Measurements from ENCODE around the gene TRAM2. TPM values are rescaled to one million over a fixed set of nuclear protein-coding genes. Genes with fewer than 3 reads are reported as not detected.

Gene TRAM2
- total and polyA plus RNA-seq, 10 of the 15 experiments (the other 5 are each of a cell fraction or from before 2014, with no cell fraction given), result 2.5 to 15.0 (median 11.0) TPM

- WGBS (ENCODE audit: insufficient coverage, insufficient replicate concordance, low lambda C conversion rate, missing lambda C conversion rate), result 4% methylated on average over 1 of the region's 1 CpG
- in situ Hi-C loops (cut with MboI), result no loop called here
Measured at GRCh38 chr6:52543262-52543661, 33.6 kb downstream of the TRAM2 start.

More at GRCh38 chr6:52543262-52543661, 33.6 kb downstream of the TRAM2 start:
- DNase-seq (ENCODE audit: low read depth, low spot score) (no peak), FAIRE-seq (no peak), ATAC-seq (no peak)
- H3K9ac ChIP-seq (ENCODE audit: control insufficient read depth, insufficient read depth, low read length), result no peak overlapping the region
- H3K9me3 ChIP-seq (replicated peaks; ENCODE audit: control insufficient read depth, insufficient read depth, low read length), result no peaks in the 10 kb centered on the region
- no peaks in the 10 kb centered on the region for H4K20me1 ChIP-seq (ENCODE audit: control insufficient read depth, insufficient read depth)
- H3K4me1 ChIP-seq (ENCODE audit: control insufficient read depth, insufficient read depth, low read length), result peaks cover 27% of the 10 kb centered on the region
- H3K27ac ChIP-seq (ENCODE audit: control insufficient read depth, insufficient read depth), result no peak overlapping the region
- no peak overlapping the region for H2AFZ ChIP-seq (ENCODE audit: control insufficient read depth, low read depth, low read length)
- BruUV-seq (replicated peaks), result no TSS peak
- CTCF ChIA-PET, result interaction anchor here (0.6 to 1.1 kb wide), 3 partner anchors 9 to 32 kb away, joined by 3 to 5 read pairs (median 3); no protein-coding TSS in a partner anchor
- TF ChIP-seq RELA (IDR thresholded peaks at IDR 0.05; ENCODE audit: borderline replicate concordance, partially characterized antibody), result no peak
- TF ChIP-seq ZZZ3 (IDR thresholded peaks at IDR 0.05; ENCODE audit: control insufficient read depth, insufficient read length, low read depth), result no peak
- TF ChIP-seq RBBP5 (conservative IDR thresholded peaks at IDR 0.05), result no peak
- no peak for TF ChIP-seq ASH2L (IDR thresholded peaks at IDR 0.05; ENCODE audit: borderline replicate concordance, low read depth)
- no peak for TF ChIP-seq NR2C1 (IDR thresholded peaks at IDR 0.05)
- TF ChIP-seq BRCA1 (IDR thresholded peaks at IDR 0.05; ENCODE audit: low read depth, low read length), result no peak
- no peak for TF ChIP-seq IRF5 (IDR thresholded peaks at IDR 0.05; ENCODE audit: borderline replicate concordance)
- no peak for TF ChIP-seq SMARCA5 (IDR thresholded peaks at IDR 0.05)
- no peak for TF ChIP-seq KDM1A (IDR thresholded peaks at IDR 0.05; ENCODE audit: borderline replicate concordance)
- TF ChIP-seq POLR2AphosphoS5 (IDR thresholded peaks at IDR 0.05; ENCODE audit: low read length), result no peak
- no peak for TF ChIP-seq NFYA (IDR thresholded peaks at IDR 0.05; ENCODE audit: borderline replicate concordance, low read depth, low read length)
- TF ChIP-seq HDAC2 (IDR thresholded peaks at IDR 0.05), result no peak
- TF ChIP-seq ELK1 (IDR thresholded peaks at IDR 0.05; ENCODE audit: low read depth, low read length), result no peak
- TF ChIP-seq ATF2 (IDR thresholded peaks at IDR 0.05; ENCODE audit: low read length), result no peak
- POLR2A ChIA-PET, result interaction anchor here (1.2 kb wide), 1 partner anchor 13 kb away, joined by 3 read pairs; no protein-coding TSS in a partner anchor
- H3K4me3 ChIP-seq, result no peak overlapping the region
- H3K36me3 ChIP-seq (ENCODE audit: control insufficient read depth in 2 of 2, insufficient read depth in 2 of 2, low read length in 1 of 2), result no peaks in the 10 kb centered on the region; a peak in 1 of 4 replicates
- no peaks in the 10 kb centered on the region for H3K27me3 ChIP-seq (replicated peaks in 1 of 2; ENCODE audit: control insufficient read depth in 2 of 2, insufficient read depth in 2 of 2, low read length in 1 of 2)
- RAD21 ChIA-PET (ENCODE audit: unreplicated experiment), result interaction anchor here (1.0 kb wide), 1 partner anchor 127 kb away, joined by 3 read pairs; no protein-coding TSS in a partner anchor
- intact Hi-C loops (cut with micrococcal nuclease; ENCODE audit: unreplicated experiment), result no loop called here
- H3K4me2 ChIP-seq (ENCODE audit: control insufficient read depth, insufficient read depth), result no peak overlapping the region
- H3K79me2 ChIP-seq (ENCODE audit: control insufficient read depth, insufficient read depth, low read length), result peaks cover 20% of the 10 kb centered on the region
- SMC1A ChIA-PET (ENCODE audit: uncharacterized antibody, unreplicated experiment), result interaction anchor here (0.9 to 1.2 kb wide), 2 partner anchors 44 to 49 kb away, joined by 3 read pairs; no protein-coding TSS in a partner anchor
